Lower leg skin (tissue), 4 donors: ENCODE results near the gene ITIH6. TPM values are rescaled to one million over a fixed set of nuclear protein-coding genes. Genes with fewer than 3 reads are reported as not detected.
"Not testable (repeated sequence)": the region's sequence is repeated elsewhere in the genome, so short reads cannot be mapped to it uniquely, and the experiment has no call there.

Experiments used
- DNase-seq, 2 donors: peaks; one replicate each; pipeline ENCODE4 v3.0.0-alpha.2; 2019; ENCODE audit warnings: low spot score in 2 of 2
- H3K4me3 ChIP-seq: fragments of 200-600 bp; sonication (generic); 2 replicates; pipeline ENCODE4 v1.5.1; 2017; ENCODE audit warnings: mild to moderate bottlenecking, low read depth; ENCODE audit not compliant: poor library complexity, severe bottlenecking
- CTCF ChIP-seq, 3 donors: fragments of 450-650 bp; IDR thresholded peaks; one replicate each; pipeline ENCODE4 v1.5.1; 2016; ENCODE audit warnings: antibody characterized with exemption in 3 of 3, mild to moderate bottlenecking in 3 of 3, moderate library complexity in 2 of 3
- POLR2A ChIP-seq, 2 donors: fragments of 450-650 bp; IDR thresholded peaks; one replicate each; pipeline ENCODE4 v1.6.1; 2016 to 2017; ENCODE audit warnings: antibody characterized with exemption in 2 of 2, mild to moderate bottlenecking in 1 of 2, moderate library complexity in 1 of 2
- WGBS, 2 donors: methylation state at CpG; one replicate each; pipeline ENCODE4 v1.1.5; 2018; 5-methylcytosine and 5-hydroxymethylcytosine counted together
- intact Hi-C: fragments of 100-400 bp; cut with DNase I; formaldehyde crosslinking; loops from one replicate; pipeline ENCODE4 v1.15.0; 2023; ENCODE audit warnings: low total_unique reads
- total RNA-seq, 4 donors: library from RNA; depleted of rRNA; stranded (reverse); fragments of >200 nt; gene quantifications; one replicate each; pipeline ENCODE4 v1.1.0, GENCODE V29; 2016

ITIH6 gene
- total RNA-seq, 4 donors from 2014 or later, result 0.06 TPM; not detected in 3

DNA sequence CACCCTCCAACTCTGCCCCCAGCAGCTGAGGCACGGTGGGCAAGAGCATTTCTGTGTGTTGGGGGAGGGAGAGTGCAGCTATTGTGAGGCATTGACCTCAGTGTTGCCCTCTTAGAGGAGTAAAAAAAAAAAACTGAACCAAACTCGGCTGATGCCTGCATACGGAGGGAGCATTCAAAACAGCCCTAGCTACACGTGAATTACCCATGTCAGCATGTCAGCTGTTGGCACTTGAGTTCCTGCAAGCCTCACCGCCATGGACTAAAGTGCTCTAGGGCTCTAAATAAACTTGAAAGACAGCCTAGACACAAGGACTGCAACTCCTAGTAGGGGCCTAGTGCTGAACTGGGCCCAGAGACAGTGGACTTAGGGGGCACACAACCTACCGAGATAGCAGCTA is 22.0 kb downstream of the ITIH6 start:
- WGBS, 2 donors, result 75 to 82% methylated on average over 5 to 6 of the region's 6 CpGs
- intact Hi-C loops, result no loop called here
- no peak overlapping the region for H3K4me3 ChIP-seq
- DNase-seq, result no peak
- TF ChIP-seq CTCF (IDR thresholded peaks at IDR 0.05) (no peak), POLR2A (IDR thresholded peaks at IDR 0.05) (no peak)

GRCh38 chrX:54774391-54775094 is 23.5 kb downstream of the ITIH6 start:
- 9 to 26% methylated on average over 1 to 2 of the region's 2 CpGs for WGBS, 2 donors
- H3K4me3 ChIP-seq, DNase-seq, intact Hi-C loops: not testable (repeated sequence)

DNA sequence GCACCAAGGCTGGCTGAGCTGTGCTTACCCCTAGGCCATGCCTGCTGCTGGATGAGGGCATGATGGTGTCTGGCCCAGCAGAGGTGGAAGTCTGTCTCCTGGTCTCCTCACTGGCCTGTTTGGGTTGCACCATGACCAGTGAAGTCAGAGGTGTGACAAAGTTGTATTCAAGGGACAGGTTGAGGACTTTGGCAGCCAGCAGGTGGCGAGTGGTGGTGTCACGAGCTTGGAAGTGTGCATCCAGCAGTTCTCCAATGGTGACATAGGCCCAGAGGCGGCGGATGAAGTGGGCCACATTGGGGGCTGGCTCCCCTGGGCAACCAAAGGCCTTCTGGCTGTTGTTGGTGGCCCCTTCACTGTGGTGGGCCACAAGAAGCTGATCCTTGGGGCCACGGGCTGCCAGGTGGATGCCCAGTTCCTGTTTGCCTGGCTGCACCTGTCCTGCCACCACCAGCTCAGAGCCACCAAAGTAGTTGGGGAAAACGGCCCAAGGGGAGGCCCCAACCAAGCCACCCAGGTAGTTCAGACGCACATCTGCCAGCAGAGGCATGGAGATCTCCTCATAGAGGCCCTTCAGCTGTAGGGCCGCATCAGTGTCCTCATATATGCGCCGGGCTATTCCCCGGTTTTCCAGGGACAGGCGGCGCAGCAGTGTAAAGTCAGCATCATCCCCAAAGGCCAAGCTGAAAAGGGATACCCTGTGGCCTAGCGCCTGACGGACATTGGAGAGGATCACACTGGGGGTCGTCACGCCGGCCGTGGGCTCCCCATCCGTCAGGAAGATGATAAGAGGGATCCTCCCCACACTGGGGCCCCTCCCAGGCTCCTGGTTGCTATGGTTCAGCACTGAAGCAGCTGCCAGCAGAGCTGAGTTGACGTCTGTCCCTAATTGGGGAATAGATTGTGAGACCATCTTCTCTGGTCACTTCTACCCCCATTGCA is 39.7 kb downstream of the ITIH6 start:
- TF ChIP-seq POLR2A (IDR thresholded peaks at IDR 0.05) (no peak), CTCF (IDR thresholded peaks at IDR 0.05) (no peak)
- no peak for DNase-seq
- no peak overlapping the region for H3K4me3 ChIP-seq
- intact Hi-C loops, result no loop called here
- 77 to 81% methylated on average over 8 to 9 of the region's 21 CpGs for WGBS, 2 donors

- intact Hi-C loops, result no loop called here
- TF ChIP-seq POLR2A (IDR thresholded peaks at IDR 0.05), result no peak
- TF ChIP-seq CTCF (IDR thresholded peaks at IDR 0.05), result no peak
- H3K4me3 ChIP-seq, result no peak overlapping the region
- no peak for DNase-seq
Measured at GRCh38 chrX:54754854-54755253, 43.2 kb downstream of the ITIH6 start.

- intact Hi-C loops, result no loop called here
- H3K4me3 ChIP-seq, result no peak overlapping the region
- DNase-seq, result no peak
- TF ChIP-seq POLR2A (IDR thresholded peaks at IDR 0.05), result no peak
- TF ChIP-seq CTCF (IDR thresholded peaks at IDR 0.05), result no peak
- WGBS, 2 donors, result 71 to 100% methylated on average over 1 of the region's 1 CpG
Measured at GRCh38 chrX:54748626-54749025, 49.4 kb downstream of the ITIH6 start.

DNA sequence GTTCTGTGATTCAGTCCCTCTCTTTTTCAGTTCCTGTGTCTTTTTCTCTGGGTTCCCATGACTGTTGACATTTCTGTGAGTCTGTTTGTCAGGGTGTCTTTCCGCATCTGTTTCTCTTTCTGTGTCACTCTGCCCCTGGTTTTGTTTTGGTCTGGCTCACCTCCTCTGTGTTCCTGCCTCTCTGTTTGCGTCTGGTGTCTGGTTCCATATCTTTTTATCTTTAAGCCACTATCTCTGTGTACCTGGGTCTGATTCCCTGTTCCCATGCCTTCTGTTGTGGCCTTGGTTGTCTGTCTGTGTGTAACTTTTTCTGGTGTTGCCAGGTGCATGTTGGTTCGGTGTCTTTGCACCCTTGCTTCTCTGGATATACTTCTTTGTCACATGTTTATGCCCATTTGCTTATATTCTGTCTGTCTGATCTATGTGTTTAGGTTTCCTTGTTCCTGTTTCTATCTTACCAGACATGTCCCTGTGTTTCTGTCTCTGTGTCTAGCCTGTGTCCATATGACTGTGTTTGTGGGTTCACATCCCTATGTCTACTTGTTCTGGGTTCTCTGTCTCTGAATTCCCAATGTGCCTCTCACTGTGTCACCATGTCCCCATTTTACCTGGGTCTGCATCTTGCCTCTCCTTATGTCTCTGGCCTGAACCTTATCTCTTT is 50.2 kb downstream of the ITIH6 start:
- DNase-seq, result no peak
- no peak for TF ChIP-seq POLR2A (IDR thresholded peaks at IDR 0.05)
- no peak overlapping the region for H3K4me3 ChIP-seq
- intact Hi-C loops, result no loop called here
- WGBS, 2 donors, result 65 to 76% methylated on average over 3 of the region's 3 CpGs
